Dedifferentiated amniotic fluid mesenchymal stem cell (primary cell): ENCODE results near the gene POU6F2.
"Not testable (repeated sequence)": the region's sequence is repeated elsewhere in the genome, so short reads cannot be mapped to it uniquely, and the experiment has no call there.

Experiments
- DNase-seq: peaks from one replicate; pipeline ENCODE4 v3.0.0-alpha.2; 2016; ENCODE audit errors: extremely low spot score

The POU6F2 gene

DNA sequence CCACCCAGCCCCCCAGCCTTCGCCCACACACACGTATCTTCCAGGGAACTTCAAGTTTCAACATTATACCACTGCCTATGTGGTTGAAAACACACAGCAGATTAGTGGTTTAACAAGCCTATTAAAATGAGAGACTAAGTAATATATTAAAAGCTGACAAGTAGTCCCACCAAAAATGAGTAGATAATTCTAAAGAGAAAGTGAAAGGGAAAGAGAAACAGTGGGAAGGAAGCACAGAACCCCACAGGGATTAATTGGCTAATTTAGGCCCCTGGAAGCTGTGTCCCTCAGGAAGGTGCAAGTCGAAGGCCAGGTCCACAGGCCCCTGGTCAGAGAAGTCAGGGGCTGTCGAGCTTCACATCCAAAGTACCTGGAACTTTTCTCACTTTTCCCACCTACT lies 378.0 kb downstream of the POU6F2 start:
- no peak for DNase-seq

DNA sequence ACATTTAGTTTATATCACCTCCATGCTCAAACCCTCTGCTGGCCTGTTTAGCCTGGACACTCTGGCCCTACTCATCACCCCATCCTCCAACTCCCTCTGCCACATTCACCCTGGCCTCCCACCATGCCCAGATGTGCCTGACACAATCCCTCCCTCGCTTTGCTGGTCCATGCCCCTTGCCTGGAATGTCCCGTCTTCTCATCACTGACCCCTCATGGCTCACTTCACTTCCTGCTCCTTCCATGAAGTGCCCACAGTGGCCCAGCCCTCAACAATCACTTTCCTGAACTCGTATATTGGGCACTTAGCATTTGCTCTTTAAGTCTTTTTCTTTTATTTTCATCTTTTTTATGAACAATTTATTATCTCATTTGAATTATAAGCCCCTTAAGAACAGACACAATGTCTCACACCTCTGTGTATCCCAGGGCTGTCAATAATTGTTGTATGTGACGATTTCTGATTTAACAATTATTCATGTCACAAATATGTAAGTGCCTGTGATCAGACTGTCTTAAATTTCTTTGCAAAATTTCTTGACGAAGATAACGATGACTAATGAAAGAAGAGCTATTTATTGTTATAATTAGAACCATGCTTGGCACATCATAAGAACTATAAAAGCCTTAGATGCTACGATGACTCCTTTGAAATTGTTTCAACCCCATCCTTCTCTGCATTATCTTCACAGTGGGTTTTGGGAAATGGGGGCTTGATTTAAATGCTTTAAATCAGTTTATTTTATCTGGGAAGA lies 378.6 kb downstream of the POU6F2 start:
- DNase-seq: no peak

DNA sequence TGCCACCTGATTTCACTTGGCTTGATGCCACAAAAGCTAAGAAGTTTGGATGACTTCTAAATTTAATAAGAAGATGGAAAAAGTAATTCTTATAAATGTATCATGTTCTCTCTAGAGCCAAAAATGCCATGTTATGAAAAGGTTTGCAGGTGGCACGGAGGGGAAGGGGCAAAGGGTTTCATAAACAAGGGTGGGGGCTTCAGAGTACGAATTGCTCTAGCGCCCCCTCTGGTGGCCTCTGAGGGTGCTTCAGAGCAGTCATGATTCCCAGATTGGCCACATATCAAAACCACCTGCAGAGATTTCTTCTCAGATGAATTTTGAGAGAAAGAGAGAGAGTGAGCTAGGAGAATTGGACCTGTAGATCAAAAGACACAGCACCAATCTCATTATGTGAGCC lies 379.9 kb downstream of the POU6F2 start:
- DNase-seq: no peak

DNA sequence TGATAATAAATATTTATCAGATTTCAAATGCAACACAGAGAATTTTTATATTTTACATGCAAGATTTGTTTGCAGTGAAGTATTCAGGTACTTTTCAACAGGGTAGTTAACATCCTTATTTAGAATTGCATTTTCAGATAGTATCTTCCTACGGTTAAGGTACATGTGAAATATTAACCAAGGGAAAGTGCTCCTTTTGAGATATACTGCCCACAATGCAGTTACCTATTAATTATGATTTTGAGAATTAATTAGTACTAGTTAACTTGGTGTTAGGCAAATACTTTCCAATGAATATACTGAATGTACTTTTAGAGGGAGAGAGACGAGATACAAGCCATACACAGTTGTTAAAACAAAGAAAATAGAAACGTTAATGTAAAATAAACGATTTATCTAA lies 382.3 kb downstream of the POU6F2 start:
- DNase-seq: no peak

DNA sequence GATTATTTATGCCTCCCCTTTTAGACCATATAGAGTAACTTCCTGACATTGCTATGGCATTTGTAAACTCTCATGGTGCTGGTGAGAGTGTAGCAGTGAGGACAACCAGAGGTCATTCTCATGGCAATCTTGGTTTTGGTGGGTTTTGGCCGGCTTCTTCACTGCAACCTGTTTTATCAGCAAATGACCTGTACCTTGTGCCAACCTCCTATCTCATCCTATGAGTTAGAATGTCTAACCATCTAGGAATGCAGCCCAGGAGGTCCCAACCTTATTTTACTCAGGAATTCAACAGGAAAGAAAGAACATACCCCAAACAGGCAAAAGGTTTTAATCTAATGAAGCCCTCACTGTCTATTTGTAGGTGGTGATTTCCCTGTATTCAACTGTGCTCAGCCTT lies 383.1 kb downstream of the POU6F2 start:
- no peak for DNase-seq

DNA sequence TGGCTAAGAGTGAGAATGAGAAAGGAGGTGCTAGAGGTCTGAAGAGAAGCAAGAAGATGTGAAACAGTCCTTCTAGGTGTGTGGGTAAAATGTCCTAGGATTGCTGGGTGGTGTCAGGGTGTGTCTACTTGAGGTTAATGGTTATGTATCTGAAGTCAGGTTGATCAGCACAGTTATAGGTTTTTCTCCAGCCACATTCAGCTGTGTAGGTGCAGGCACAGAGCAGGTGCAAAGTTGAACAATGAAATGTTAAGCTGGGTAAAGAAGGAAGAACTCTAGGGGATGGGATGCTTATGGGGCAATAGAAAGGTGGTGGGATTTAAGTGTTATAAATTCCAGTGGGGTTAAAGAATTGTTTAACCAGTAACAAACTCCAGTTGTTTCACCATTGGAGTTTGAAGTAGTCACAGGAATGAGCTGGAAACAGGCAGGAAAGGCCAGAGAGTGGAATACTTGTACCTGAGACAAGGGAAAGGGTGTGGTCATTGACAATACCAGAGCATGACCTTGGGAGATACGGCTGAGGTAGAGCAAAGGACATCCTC lies 388.1 kb downstream of the POU6F2 start:
- DNase-seq: no peak

DNA sequence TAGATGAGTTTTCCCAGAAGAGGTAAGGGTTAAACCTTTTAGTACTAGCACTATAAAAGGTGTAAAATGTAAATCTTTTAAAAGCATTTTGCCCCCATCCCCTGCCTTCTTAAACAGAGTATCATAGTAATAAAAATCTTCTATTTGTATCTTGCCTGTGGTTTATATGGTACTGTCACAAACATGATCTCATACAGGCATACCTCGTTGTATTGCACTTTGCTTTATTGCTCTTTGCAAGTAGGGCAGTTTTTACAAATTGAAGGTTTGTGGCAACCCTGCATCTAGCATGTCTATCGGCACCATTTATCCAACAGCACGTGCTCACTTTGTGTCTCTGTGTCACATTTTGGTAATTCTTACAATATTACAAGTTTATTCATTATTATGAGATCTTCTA lies 389.7 kb downstream of the POU6F2 start:
- no peak for DNase-seq

DNA sequence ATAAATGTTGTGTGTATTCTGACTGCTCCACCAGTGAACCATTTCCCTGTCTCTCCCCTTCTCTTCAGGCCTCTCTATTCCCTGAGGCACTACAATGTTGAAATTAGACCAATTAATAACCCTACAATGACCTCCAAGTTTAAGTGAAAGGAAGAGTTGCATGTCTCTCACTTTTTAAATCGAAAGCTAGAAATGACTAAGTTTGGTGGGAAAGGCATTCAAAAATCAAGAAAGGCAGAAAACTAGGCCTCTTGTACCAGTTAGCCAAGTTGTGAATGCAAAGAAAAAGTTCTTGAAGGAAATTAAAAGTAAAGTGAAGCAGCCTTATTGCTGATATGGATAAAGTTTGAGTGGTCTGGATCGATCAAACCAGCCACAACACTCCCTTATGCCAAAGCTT lies 390.2 kb downstream of the POU6F2 start:
- no peak for DNase-seq

DNA sequence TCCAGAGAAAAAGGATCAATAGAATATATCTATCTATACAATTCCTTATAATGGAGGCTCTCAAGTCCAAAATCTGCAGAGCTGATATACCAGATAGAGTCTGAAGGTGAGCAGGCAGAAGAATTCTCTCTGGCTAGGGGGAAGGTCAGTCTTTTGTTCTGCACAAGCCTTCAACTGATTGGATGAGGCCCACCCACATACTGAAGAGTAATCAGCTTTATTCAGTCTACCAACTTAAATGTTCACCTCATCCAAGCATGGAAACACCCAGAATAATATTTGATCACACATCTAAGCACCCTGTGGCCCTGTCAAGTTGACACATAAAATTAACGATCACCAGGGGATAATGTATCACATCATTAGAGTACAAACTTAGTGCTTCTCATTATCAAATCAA lies 394.7 kb downstream of the POU6F2 start:
- DNase-seq: no peak

DNA sequence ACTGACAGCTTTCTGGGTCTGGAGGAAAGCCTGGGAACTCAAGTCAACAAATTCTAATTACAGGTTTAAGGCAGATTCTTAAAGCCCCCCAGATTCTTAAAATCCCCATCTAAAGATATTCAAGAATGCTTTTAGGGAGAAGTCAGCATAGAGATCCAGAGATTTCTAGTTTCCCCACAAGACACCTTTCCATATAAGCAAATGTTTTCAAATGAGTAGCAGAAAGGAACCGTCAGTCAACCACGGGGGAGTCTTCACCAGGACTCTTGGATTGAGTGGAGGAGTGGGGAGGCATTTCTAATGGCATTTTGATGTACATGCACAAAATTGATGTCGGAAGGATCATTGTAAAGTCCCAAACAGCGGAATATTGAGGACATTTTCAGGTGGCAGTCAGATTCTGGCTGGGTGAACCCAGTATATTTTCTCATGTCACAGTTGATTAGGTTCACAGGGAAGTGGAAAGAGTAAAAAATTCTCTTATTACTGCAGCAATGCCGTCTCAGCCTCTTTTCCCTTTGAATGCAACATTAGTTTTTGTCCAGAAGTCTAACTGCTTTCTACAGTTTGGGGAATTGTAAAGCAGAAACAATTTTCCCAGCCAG lies 396.8 kb downstream of the POU6F2 start:
- DNase-seq: no peak

DNA sequence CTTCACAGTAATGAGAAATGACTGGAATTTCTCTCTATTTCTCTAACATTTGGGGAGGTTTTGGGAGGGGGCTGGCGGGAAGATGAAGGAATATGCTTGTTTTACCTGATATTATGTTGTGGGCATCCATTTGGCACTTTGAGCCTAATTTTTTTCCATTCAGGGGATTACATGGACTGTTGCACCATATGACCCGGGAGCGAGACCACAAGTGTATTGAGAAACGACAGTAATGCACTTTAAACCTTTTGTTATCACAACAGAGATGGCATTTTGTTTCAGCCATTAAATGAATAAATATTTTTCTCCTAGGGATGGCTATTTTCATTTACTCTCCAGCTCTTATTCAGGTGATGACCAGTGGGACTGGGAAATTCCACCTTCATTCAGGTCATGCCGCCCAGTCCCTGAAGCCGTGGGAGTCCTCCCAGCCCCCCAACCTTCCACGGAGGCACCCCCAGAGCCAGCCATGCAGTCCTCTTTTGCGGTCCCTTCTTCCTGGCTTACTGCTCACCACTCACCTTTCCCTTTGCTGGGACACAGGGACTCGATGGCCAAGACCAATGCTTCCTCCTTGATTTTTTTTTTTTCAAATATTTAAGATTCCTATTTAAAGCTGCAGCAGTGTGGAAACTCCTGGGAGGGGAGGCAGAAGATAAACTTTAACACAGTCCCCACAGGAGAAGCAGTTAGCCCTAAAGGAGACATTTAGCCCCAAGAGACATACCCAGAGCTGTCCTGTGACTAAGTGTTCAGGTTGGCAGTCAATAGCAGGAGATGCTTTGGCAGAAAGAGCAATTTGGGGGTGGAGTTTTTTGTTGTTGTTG lies 397.6 kb downstream of the POU6F2 start:
- DNase-seq: no peak

DNA sequence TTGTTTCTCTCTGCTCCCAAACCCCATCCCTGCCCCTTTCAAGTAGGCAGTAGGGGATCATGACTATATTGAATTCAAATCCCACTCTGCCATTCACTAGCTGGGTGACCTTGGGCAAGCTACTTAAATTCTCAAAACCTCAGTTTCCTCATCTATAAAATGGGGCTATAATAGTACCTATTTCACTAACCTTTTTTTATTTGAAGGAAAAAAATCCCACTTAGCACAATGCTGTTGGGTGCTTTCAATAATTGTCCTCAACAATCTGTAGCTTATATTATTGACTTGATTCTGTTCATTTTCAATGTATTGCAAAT lies 398.1 kb downstream of the POU6F2 start:
- DNase-seq: no peak

DNA sequence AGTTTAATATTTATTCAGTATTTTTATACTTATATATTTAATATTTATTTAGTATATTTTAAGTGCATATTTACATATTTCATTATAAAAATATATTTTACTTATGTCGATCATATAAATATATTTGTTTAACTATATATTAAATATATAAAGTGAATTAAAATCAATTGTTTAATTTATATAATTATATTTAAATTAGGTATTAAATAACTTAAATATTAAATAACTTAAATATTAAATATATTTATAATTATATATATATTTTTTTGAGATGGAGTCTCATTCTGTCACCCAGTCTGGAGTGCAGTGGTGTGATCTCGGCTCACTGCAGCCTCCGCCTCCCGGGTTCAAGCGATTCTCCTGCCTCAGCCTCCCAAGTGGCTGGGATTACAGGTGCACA lies 399.2 kb downstream of the POU6F2 start:
- DNase-seq: not testable (repeated sequence)

DNA sequence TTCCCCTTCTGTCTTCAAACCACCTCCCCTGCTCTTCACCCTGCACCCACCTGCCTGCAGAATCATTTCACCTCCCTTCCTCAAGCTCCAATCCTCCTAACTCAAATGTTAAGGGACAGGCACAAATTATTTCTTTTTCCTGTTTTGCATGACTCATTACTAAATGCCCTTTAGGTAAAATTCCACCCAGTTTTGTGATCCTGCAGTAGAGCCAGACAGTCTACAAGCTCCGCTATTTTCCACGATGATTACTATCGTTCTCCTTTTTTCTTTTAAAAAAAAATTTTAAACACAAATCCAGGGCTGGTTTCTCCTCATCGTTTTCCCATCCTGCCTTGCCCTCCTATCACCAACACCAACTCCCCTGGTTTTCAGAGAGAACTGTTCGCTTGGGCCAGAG lies 401.7 kb downstream of the POU6F2 start:
- no peak for DNase-seq

DNA sequence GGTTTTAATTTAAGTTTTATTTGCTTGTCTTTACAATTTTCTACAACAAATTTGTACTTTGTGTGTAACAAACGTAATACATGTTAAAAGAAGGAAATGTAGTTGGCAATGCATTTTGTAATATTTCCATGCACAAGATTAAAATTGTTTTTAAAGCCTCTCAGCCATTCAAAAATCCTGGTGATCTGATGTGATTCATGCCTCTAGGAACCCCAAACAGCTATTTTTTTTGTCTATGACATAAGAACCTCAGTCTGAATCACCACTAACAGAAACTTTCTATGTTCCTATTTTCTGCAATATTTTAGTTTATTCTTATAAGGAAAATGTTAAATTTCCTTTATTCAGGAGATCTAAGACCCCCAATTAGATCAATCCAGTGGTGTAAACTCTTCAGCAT lies 405.4 kb downstream of the POU6F2 start:
- DNase-seq: peak; percentile 17

DNA sequence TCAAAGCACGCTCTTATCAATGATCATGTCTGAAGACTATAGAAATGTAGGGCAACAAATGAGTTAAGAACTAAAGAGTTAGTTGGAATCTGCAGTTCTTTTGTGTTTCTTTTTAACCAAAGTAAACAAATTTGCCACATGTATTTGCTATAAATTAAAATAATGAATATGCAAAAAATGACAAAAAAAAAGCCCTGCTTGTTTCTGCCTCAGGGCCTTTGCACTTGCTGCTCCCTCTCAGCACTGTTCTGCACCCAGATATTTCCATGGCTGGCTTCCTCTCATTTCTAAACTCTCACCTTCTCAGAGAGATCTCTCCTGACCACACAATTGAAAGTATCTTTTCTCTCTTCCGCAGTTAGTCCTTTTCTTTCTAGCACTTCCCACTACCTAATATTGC lies 406.7 kb downstream of the POU6F2 start:
- no peak for DNase-seq

DNA sequence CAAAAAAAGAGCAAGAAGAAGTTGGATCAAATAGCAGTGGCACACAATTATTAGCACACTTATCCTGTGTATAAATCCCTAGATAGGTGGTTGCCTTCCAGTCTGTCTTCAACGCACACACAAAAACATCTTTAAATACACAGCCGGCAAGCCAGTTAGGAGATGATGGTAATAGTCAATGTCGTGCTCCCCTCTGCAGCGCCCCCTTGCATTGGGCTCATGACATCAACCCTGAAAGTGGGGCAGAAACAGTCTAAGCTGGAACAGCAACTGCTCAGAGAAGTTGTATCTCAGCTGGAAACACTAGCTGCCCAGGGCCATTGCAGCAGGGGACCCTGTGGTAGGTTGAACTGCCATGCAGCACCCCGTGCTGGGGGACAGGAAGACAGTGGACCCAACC lies 409.0 kb downstream of the POU6F2 start:
- no peak for DNase-seq

DNA sequence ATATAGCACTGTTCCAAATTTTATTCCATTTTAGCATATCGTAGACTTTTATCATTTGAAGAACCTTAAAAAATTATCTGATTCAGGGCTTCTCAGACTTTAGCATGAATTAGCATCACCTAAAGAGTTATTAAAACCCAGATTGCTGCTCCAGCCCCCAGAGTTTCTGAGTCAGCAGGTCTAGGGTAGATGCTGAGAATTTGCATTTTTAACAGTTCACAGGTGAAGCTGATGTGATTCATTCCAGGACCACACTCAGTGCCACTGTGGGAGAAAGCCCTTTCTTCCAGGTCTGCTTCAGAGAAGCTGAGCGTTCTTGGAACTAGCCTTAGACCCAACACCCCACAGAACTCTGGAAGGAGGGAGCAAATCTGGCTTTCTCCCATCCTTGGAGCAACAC lies 414.4 kb downstream of the POU6F2 start:
- no peak for DNase-seq

DNA sequence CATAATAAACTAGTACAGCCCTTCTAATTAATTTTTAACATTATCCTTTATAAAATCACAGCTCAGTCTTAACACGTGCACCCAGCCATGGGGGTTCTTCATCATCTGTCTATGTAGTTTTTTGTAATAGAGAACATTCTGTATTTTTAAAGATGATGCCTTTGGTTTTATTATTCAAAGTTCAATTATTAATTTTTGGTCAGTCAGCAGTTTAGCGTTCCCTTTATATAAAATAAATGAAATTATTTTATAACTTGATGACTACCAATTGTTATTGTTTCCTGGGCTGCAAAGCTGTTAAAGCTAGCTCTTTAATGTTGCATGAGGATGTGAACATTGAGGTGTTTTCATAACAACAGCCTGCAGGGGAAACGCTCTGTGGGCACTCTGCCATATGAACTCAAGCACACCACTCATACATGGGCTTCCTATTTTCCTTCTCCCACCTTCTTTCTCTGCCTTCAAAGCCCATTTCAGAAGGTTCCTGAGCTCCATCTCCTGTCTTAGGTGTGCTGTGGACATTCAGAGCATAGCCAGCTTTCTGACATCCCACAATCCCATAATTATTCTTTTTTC lies 416.5 kb downstream of the POU6F2 start:
- DNase-seq: no peak

DNA sequence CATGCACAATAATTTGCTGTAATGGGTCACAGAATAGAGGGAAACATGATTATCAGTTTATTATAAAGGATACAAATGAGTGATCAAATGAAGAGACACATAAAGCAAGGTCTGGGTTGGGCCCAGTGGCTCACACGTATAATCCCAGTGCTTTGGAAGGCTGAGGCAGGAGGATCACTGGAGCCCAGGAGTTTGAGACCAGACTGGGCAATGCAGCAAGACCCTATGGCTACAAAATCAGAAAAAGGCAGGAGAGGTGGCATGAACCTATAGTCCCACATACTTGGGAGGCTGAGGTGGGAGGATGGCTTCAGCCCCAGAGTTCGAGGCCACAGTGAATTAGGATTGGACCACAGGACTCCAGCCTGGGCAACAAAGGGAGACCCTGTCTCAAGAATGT lies 421.7 kb downstream of the POU6F2 start:
- DNase-seq: no peak

DNA sequence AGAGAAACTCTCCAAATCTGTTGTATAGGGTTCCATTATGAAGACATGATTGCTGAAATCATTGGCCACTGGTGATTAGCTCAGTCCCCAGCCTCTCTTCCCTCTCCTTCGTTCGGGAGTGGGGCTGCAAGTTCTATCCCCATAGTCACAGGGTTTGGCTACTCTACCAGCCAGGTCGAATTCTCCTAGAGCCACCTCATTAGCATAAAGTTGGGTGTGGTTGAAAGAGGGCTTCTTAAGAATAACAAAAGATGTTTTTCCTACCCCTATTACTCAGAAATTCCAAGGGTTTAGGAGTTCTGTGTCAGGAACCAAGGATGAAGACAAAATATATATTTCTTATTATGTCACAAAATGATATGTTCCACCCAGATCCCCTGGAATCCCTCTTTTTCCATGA lies 422.3 kb downstream of the POU6F2 start:
- no peak for DNase-seq

DNA sequence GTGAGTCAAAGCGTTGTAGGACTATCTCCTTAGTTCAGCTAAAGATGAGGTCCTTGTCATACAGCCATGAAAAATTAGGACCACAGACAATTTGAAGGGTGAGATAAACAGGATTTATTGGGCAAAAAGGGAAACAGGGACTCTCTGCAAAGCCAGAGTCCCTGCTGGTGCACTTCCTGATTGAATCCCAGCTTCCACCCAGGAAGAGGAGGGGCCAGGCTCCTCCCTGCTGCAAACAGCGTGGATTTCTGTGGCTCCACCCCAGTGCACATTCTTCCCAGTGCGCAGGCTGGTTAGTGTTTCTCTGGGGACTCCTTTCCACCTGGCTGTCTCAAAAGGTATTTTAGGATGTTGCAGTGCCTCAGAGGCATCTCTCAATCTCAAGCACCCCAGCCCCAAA lies 423.1 kb downstream of the POU6F2 start:
- DNase-seq: no peak

DNA sequence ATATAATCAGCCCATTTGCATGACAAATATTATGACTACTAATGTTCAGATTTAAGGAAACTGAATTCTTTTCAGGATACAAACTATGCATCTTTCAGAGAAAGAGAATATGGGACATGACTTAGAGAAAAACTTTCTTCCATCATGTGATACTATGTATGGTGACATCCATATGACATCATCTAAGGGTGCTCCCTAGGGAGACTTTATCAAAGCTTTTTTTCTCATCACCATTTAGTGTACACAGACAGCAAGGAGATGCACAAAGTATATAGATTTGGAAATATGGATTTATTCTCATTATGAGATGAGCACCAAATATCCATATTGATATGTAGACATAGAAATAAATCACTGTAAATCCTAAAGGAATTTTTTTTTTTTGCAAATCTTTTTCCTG lies 424.3 kb downstream of the POU6F2 start:
- no peak for DNase-seq
